H9 (cell line): ENCODE measurements around the gene ARID1B. TPM values are rescaled to one million over a fixed set of nuclear protein-coding genes. Genes with fewer than 3 reads are reported as not detected.

Source experiments
- DNase-seq: peaks from one replicate; pipeline ENCODE4 v3.0.0-alpha.2; 2017
- H2AFZ ChIP-seq: one replicate; pipeline ENCODE4 v1.6.1; 2013; ENCODE audit warnings: mild to moderate bottlenecking, low read length, control low read depth, moderate library complexity
- H2AK5ac ChIP-seq: 2 replicates; pipeline ENCODE4 v1.6.1; 2013; ENCODE audit warnings: low read length, control low read depth, mixed read lengths; ENCODE audit not compliant: insufficient read length
- H2BK120ac ChIP-seq: one replicate; pipeline ENCODE4 v1.6.1; 2013; ENCODE audit warnings: low read depth, mild to moderate bottlenecking, low read length, control low read depth, inconsistent platforms; ENCODE audit not compliant: poor library complexity, severe bottlenecking
- H2BK12ac ChIP-seq: 2 replicates; pipeline ENCODE4 v1.6.1; 2013; ENCODE audit warnings: low read length, control low read depth, mixed read lengths, low read depth; ENCODE audit not compliant: insufficient read length
- H2BK15ac ChIP-seq: 2 replicates; pipeline ENCODE4 v1.6.1; 2013; ENCODE audit warnings: low read depth, low read length, control low read depth
- H2BK20ac ChIP-seq: one replicate; pipeline ENCODE4 v1.6.1; 2013; ENCODE audit warnings: low read depth, mild to moderate bottlenecking, low read length, control low read depth, inconsistent platforms; ENCODE audit not compliant: poor library complexity, severe bottlenecking
- H2BK5ac ChIP-seq: 2 replicates; pipeline ENCODE4 v1.6.1; 2013; ENCODE audit warnings: low read length, control low read depth, mixed read lengths; ENCODE audit not compliant: insufficient read length
- H3K14ac ChIP-seq: 2 replicates; pipeline ENCODE4 v1.6.1; 2013; ENCODE audit warnings: low read length, control low read depth; ENCODE audit not compliant: insufficient read depth
- H3K18ac ChIP-seq: 2 replicates; pipeline ENCODE4 v1.6.1; 2013; ENCODE audit warnings: low read depth, mild to moderate bottlenecking, mixed read lengths, low read length, control low read depth; ENCODE audit not compliant: insufficient read length
- H3K23ac ChIP-seq: 2 replicates; pipeline ENCODE4 v1.6.1; 2013; ENCODE audit warnings: low read length, control low read depth, mixed read lengths, low read depth; ENCODE audit not compliant: insufficient read length
- H3K23me2 ChIP-seq: 2 replicates; pipeline ENCODE4 v1.6.1; 2013; ENCODE audit warnings: low read depth, mild to moderate bottlenecking, mixed read lengths, low read length, control low read depth; ENCODE audit not compliant: insufficient read length, poor library complexity, severe bottlenecking
- H3K27ac ChIP-seq: 2 replicates; pipeline ENCODE4 v1.5.1; 2013; ENCODE audit warnings: low read length, control low read depth, mixed read lengths, low read depth; ENCODE audit not compliant: insufficient read length
- H3K27me3 ChIP-seq: 2 replicates; pipeline ENCODE4 v1.6.1; 2013; ENCODE audit warnings: low read length, control low read depth, inconsistent platforms; ENCODE audit not compliant: insufficient read depth
- H3K4ac ChIP-seq: 2 replicates; pipeline ENCODE4 v1.6.1; 2013; ENCODE audit warnings: low read depth, mild to moderate bottlenecking, control low read depth, inconsistent platforms, low read length, moderate library complexity
- H3K4me1 ChIP-seq: 2 replicates; pipeline ENCODE4 v1.6.1; 2013; ENCODE audit warnings: low read length, control low read depth, inconsistent platforms; ENCODE audit not compliant: insufficient read depth
- H3K4me2 ChIP-seq: 2 replicates; pipeline ENCODE4 v1.6.1; 2013; ENCODE audit warnings: low read length, control low read depth, mixed read lengths; ENCODE audit not compliant: insufficient read length, insufficient read depth
- H3K56ac ChIP-seq: 2 replicates; pipeline ENCODE4 v1.6.1; 2013; ENCODE audit warnings: low read depth, mild to moderate bottlenecking, mixed read lengths, low read length, control low read depth; ENCODE audit not compliant: insufficient read length
- H3K79me1 ChIP-seq: 2 replicates; pipeline ENCODE4 v1.6.1; 2013; ENCODE audit warnings: low read depth, mild to moderate bottlenecking, moderate library complexity, low read length, control low read depth, inconsistent platforms; ENCODE audit not compliant: insufficient read depth, poor library complexity, severe bottlenecking
- H3K79me2 ChIP-seq: 2 replicates; pipeline ENCODE4 v1.6.1; 2013; ENCODE audit warnings: low read length, control low read depth, inconsistent platforms; ENCODE audit not compliant: insufficient read depth
- H3K9ac ChIP-seq: 2 replicates; pipeline ENCODE4 v1.6.1; 2013; ENCODE audit warnings: low read length, control low read depth, mixed read lengths; ENCODE audit not compliant: insufficient read length; ENCODE audit errors: extremely low read depth
- H3K9me3 ChIP-seq: one replicate; pipeline ENCODE4 v1.6.1; 2013; ENCODE audit warnings: low read depth, low read length, inconsistent platforms; ENCODE audit not compliant: control insufficient read depth
- H3T11ph ChIP-seq: one replicate; pipeline ENCODE4 v1.6.1; 2013; ENCODE audit warnings: mild to moderate bottlenecking, low read length, control low read depth, inconsistent platforms
- H4K20me1 ChIP-seq: one replicate; pipeline ENCODE4 v1.6.1; 2013; ENCODE audit not compliant: control insufficient read depth, insufficient read length, insufficient read depth
- H4K5ac ChIP-seq: 2 replicates; pipeline ENCODE4 v1.6.1; 2013; ENCODE audit warnings: low read depth, mild to moderate bottlenecking, mixed read lengths, low read length, control low read depth; ENCODE audit not compliant: insufficient read length
- H4K8ac ChIP-seq: replicated peaks from 2 replicates; pipeline ENCODE4 v1.6.1; 2013; ENCODE audit warnings: low read length, control low read depth, mixed read lengths, low read depth; ENCODE audit not compliant: insufficient read length
- H4K91ac ChIP-seq: 2 replicates; pipeline ENCODE4 v1.6.1; 2013; ENCODE audit warnings: low read depth, mild to moderate bottlenecking, moderate library complexity, mixed read lengths, low read length, control low read depth; ENCODE audit not compliant: insufficient read length
- H3K27ac Mint-ChIP-seq, 3 experiments: 2 replicates in 2 of 3; 3 replicates in 1 of 3; pipeline ENCODE4 v1.8.0; 2020 to 2021; ENCODE audit warnings: mixed read lengths in 3 of 3, mild to moderate bottlenecking in 1 of 3, moderate library complexity in 1 of 3
- H3K27me3 Mint-ChIP-seq: 2 replicates; pipeline ENCODE4 v1.8.0; 2021; ENCODE audit warnings: low read depth, mild to moderate bottlenecking, moderate library complexity, mixed read lengths
- H3K36me3 Mint-ChIP-seq, 3 experiments: 2 replicates in 2 of 3; 3 replicates in 1 of 3; pipeline ENCODE4 v1.8.0; 2020 to 2021; ENCODE audit warnings: low read depth in 3 of 3, mixed read lengths in 3 of 3; ENCODE audit not compliant: insufficient read depth in 1 of 3
- H3K4me1 Mint-ChIP-seq, 2 experiments: 2 replicates each; pipeline ENCODE4 v1.8.0; 2020; ENCODE audit warnings: mixed read lengths in 2 of 2
- H3K4me3 Mint-ChIP-seq, 2 experiments: 2 replicates in 1 of 2; 3 replicates in 1 of 2; pipeline ENCODE4 v1.8.0; 2020 to 2021; ENCODE audit warnings: mild to moderate bottlenecking in 2 of 2, mixed read lengths in 2 of 2, moderate library complexity in 1 of 2
- H3K9me3 Mint-ChIP-seq, 2 experiments: 2 replicates in 1 of 2; 3 replicates in 1 of 2; pipeline ENCODE4 v1.8.0; 2020; ENCODE audit warnings: mild to moderate bottlenecking in 2 of 2, mixed read lengths in 2 of 2, moderate library complexity in 1 of 2
- CTCF ChIP-seq: fragments of 200-600 bp; sonication (generic); conservative IDR thresholded peaks from 3 replicates; pipeline ENCODE4 v1.8.0; 2021; ENCODE audit warnings: antibody characterized with exemption, mild to moderate bottlenecking
- WGBS: extraction: QIAGEN DNeasy Blood & Tissue Kit; methylation state at CpG from one replicate; pipeline ENCODE4 v1.1.7; 2013; ENCODE audit warnings: missing lambda C conversion rate, low lambda C conversion rate, mixed read lengths; ENCODE audit not compliant: insufficient read length; ENCODE audit errors: extremely low coverage; 5-methylcytosine and 5-hydroxymethylcytosine counted together
- total RNA-seq: library from RNA; stranded (reverse); gene quantifications from 2 replicates; pipeline ENCODE4 v1.2.1, GENCODE V29; 2021

The ARID1B gene
- total RNA-seq, 1 experiment from 2014 or later, result 88.2 TPM

- Histone ChIP-seq H3K27ac (no peak overlapping the region), H3K9ac (no peak overlapping the region), H4K20me1 (no peaks in the 10 kb centered on the region), H2AFZ (no peak overlapping the region), H4K91ac (no peak overlapping the region), H2BK20ac (no peak overlapping the region), H2AK5ac (no peak overlapping the region), H2BK120ac (no peak overlapping the region), H3K79me2 (peaks cover 41% of the 10 kb centered on the region; the same call in 1 of the 2 replicates), H3T11ph (no peak overlapping the region), H3K56ac (no peak overlapping the region), H3K14ac (peak overlapping the region; percentile 6; the same call in 1 of the 2 replicates), H3K23ac (no peak overlapping the region), H2BK5ac (no peak overlapping the region), H2BK12ac (no peak overlapping the region), H3K23me2 (no peaks in the 10 kb centered on the region), H3K4me1 (peaks cover 9% of the 10 kb centered on the region), H4K5ac (no peak overlapping the region), H3K79me1 (no peaks in the 10 kb centered on the region), H4K8ac (no peak overlapping the region), H2BK15ac (no peak overlapping the region), H3K27me3 (no peaks in the 10 kb centered on the region), H3K4me2 (no peak overlapping the region), H3K9me3 (no peaks in the 10 kb centered on the region), H3K18ac (no peak overlapping the region), H3K4ac (no peak overlapping the region)
- Mint-ChIP-seq H3K4me1 (peaks cover 74% of the 10 kb centered on the region in 2 experiments), H3K27me3 (no peaks in the 10 kb centered on the region), H3K36me3 (no peaks in the 10 kb centered on the region), H3K27ac (peak overlapping the region; percentile 7 to 87 (median 38); a peak in 6 of 7 replicates), H3K9me3 (no peaks in the 10 kb centered on the region), H3K4me3 (no peak overlapping the region; a peak in 1 of 5 replicates)
- no peak for TF ChIP-seq CTCF
- WGBS, result no CpG with 5 or more reads among the region's 10 CpGs
- no peak for DNase-seq
Measured at GRCh38 chr6:156854466-156855161, 77.4 kb downstream of the ARID1B start.
